AG10803 (cell line): Measurements from ENCODE around the gene TPO.
A peak's percentile ranks its signal among the peaks of the same experiment; 100 is the strongest.

Source experiments
- DNase-seq: peaks from one replicate; pipeline ENCODE4 v3.0.0; 2010; ENCODE audit warnings: low read depth
- H3K4me3 ChIP-seq: 2 replicates; pipeline ENCODE4 v1.5.1; 2011; ENCODE audit warnings: mild to moderate bottlenecking, low read length, control low read depth
- TF ChIP-seq, protein P1 (sequence below): conservative IDR thresholded peaks from 2 replicates; pipeline ENCODE4 v1.5.1; 2011; ENCODE audit warnings: mild to moderate bottlenecking, low read length, control low read depth, inconsistent platforms

TPO gene

DNA sequence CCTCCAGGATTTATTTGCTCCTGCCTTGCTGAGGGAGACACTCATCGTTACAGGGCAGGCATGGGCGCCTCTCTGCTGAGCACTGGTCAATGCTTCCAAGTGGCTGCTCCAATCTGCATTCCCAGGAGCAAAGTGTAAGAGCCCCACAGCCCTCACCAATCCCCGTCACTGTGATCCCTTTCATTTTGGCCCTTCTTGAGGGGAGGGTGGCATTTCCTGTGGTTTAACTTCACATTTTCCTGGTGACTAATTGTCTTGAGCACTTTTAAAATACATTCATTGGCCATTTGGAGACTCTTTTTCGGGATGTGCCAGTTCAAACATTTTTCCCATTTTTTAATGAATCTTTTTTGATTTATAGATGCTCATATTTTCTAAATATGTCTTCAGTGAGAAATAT, 33.0 kb downstream of the TPO start:
- peak; percentile 3 for DNase-seq
- TF ChIP-seq, protein P1, sequence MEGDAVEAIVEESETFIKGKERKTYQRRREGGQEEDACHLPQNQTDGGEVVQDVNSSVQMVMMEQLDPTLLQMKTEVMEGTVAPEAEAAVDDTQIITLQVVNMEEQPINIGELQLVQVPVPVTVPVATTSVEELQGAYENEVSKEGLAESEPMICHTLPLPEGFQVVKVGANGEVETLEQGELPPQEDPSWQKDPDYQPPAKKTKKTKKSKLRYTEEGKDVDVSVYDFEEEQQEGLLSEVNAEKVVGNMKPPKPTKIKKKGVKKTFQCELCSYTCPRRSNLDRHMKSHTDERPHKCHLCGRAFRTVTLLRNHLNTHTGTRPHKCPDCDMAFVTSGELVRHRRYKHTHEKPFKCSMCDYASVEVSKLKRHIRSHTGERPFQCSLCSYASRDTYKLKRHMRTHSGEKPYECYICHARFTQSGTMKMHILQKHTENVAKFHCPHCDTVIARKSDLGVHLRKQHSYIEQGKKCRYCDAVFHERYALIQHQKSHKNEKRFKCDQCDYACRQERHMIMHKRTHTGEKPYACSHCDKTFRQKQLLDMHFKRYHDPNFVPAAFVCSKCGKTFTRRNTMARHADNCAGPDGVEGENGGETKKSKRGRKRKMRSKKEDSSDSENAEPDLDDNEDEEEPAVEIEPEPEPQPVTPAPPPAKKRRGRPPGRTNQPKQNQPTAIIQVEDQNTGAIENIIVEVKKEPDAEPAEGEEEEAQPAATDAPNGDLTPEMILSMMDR: no peak
- no peak overlapping the region for H3K4me3 ChIP-seq

DNA sequence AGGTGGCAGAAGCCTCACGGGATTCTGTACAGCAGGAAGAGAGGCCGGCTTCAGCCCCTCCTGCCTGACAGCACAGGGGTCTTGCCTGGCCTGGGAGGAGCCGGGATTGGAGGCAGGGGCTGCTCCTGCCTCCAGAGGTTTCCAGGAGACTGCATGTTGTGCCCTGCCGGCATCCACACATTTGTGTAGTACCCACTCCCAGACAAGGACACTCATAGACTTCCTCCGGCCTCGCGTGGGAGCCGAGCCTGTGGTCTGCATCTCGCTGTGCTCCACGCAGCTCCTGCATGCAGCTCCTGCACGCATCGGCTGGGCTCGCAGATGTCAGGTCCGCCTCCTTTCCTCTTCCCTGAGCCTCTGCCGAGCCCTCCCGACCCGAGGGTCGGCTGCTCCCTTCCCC, 34.7 kb downstream of the TPO start:
- no peak for DNase-seq
- TF ChIP-seq, protein P1: no peak
- no peak overlapping the region for H3K4me3 ChIP-seq

DNA sequence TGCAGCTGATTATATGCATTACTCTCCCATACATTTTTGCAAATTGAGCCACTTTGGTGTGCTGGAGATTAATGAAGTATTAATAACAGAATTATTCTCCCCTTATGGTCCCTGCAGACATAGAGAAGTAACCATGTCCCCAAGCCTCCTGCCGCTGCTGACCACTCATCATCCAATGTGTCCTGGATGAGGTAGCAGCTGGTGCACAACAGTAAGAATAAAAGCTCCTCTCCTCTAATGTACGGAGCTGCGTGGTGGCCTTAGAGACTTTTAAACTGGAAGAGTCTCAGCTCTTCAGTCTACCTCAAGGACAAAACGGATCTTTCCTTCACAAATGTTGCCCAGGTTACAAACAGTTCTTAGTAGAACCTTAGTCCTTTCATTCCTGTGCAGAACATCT, 37.7 kb downstream of the TPO start:
- DNase-seq: no peak
- H3K4me3 ChIP-seq: no peak overlapping the region
- TF ChIP-seq, protein P1: no peak

DNA sequence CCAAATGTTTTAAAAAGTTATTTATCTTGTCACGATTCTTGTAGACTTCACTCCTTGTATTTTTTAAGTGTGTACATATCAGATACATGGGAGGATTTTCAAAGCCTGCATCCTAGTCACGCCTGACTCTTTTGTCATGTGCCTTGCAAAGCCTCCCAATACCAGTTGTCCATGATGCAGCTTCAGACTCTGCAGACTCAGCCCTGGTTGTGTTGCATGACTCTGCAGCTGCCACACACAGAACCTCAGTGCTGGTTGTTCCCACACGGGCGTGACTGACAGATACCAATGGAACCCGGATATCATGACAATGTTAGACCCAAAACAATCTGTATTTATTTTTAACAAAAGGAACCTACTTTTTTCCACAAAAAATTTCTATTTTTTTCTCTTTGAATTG, 38.2 kb downstream of the TPO start:
- TF ChIP-seq, protein P1: no peak
- H3K4me3 ChIP-seq: no peak overlapping the region
- DNase-seq: no peak

DNA sequence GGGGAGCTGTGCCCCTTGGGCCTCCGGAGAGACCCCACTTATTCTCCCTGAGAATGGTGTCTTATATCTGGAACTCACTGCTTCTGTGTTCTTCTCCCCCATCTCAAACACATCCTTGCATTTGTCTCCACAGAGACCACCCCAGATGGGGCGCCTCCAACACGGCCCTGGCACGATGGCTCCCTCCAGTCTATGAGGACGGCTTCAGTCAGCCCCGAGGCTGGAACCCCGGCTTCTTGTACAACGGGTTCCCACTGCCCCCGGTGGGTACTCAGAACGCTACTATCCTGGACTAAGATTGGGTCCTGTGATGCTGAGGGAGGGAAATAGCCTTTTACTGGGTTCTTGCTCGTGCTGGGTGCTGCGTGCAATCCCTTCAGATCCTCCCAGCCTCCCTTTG, 40.3 kb downstream of the TPO start:
- TF ChIP-seq, protein P1: no peak
- DNase-seq: no peak
- H3K4me3 ChIP-seq: no peak overlapping the region

DNA sequence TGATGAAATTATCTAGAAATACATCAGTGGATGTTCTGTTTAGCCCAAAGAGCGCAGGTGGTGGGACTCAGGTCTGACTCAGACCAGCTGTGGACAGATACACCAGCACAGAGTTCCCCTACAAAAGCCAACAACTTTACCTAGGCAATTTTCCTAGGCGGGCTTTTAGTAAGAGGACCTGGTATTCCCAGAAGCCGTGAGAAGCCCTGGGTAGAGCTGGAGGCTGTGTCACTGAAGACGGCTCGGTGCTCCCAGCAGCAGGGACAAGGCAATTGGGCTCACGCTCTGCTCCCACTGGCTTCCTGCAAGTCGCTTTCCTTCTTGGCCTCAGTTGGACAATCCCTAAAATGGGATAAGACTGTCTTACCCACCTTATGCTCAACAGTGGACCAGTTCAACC, 41.1 kb downstream of the TPO start:
- DNase-seq: no peak
- no peak overlapping the region for H3K4me3 ChIP-seq
- TF ChIP-seq, protein P1: no peak

DNA sequence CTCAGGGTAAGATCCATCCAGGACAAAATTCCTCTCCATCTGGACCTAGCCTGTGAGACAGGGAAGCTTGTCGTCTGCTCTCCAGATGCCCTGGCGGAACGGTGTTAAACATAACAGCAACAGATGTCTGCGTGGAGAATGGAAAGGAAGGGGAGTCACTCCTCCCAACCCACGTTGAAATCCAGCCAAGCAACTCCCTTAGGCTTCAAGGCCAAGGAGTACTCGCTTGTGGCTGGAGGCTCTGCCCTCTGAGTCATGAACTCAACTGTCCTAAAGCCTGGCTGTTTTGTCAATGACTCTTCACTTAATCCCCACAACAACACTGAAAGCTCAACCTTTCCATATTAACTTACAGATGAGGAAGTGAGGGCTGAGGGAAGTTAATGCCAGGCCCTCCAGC, 42.2 kb downstream of the TPO start:
- TF ChIP-seq, protein P1: no peak
- peak; percentile 63 for DNase-seq
- H3K4me3 ChIP-seq: no peak overlapping the region
